Smooth muscle cell (in vitro differentiated cells): ENCODE data around the gene RND2. TPM values are rescaled to one million over a fixed set of nuclear protein-coding genes. Genes with fewer than 3 reads are reported as not detected.
"Not testable (repeated sequence)": the region's sequence is repeated elsewhere in the genome, so short reads cannot be mapped to it uniquely, and the experiment has no call there.

Source experiments
- DNase-seq: peaks from one replicate; lab custom pipeline; 2025; ENCODE audit not compliant: unreplicated experiment; lab: John Stamatoyannopoulos, UW
- H2AFZ ChIP-seq: fragments of 200-600 bp; sonication (generic); 2 replicates; pipeline ENCODE4 v1.6.0; 2016; ENCODE audit warnings: antibody characterized with exemption, low read depth, mild to moderate bottlenecking
- H3F3A ChIP-seq: fragments of 200-600 bp; sonication (generic); 2 replicates; pipeline ENCODE4 v1.6.0; 2017; ENCODE audit warnings: antibody characterized with exemption, low read depth
- H3K27ac ChIP-seq: fragments of 200-600 bp; sonication (generic); 2 replicates; pipeline ENCODE4 v1.5.1; 2016; ENCODE audit warnings: low read depth, mild to moderate bottlenecking
- H3K27me3 ChIP-seq: fragments of 200-600 bp; sonication (generic); 2 replicates; pipeline ENCODE4 v1.6.1; 2016; ENCODE audit warnings: low read depth, mild to moderate bottlenecking
- H3K36me3 ChIP-seq: fragments of 200-600 bp; sonication (generic); 2 replicates; pipeline ENCODE4 v1.5.1; 2016; ENCODE audit warnings: low read depth
- H3K4me1 ChIP-seq: fragments of 200-600 bp; sonication (generic); 2 replicates; pipeline ENCODE4 v1.5.1; 2016; ENCODE audit warnings: low read depth
- H3K4me2 ChIP-seq: fragments of 200-600 bp; sonication (generic); 2 replicates; pipeline ENCODE4 v1.6.0; 2016; ENCODE audit warnings: mild to moderate bottlenecking
- H3K4me3 ChIP-seq: fragments of 200-600 bp; sonication (generic); 2 replicates; pipeline ENCODE4 v1.5.1; 2016; ENCODE audit warnings: mild to moderate bottlenecking
- H3K79me2 ChIP-seq: fragments of 200-600 bp; sonication (generic); 2 replicates; pipeline ENCODE4 v1.6.0; 2016; ENCODE audit warnings: low read depth, mild to moderate bottlenecking
- H3K9ac ChIP-seq: fragments of 200-600 bp; sonication (generic); 2 replicates; pipeline ENCODE4 v1.6.0; 2016; ENCODE audit warnings: low read depth
- H3K9me3 ChIP-seq: fragments of 200-600 bp; sonication (generic); replicated peaks from 2 replicates; pipeline ENCODE4 v1.5.1; 2016; ENCODE audit warnings: low read depth
- H4K20me1 ChIP-seq: fragments of 200-600 bp; sonication (generic); 2 replicates; pipeline ENCODE4 v1.6.0; 2016; ENCODE audit warnings: low read depth
- CTCF ChIP-seq: fragments of 200-600 bp; sonication (generic); IDR thresholded peaks from 2 replicates; pipeline ENCODE4 v1.5.1; 2017; ENCODE audit warnings: borderline replicate concordance, mild to moderate bottlenecking, antibody characterized with exemption; ENCODE audit not compliant: insufficient read depth, poor library complexity, severe bottlenecking
- WGBS: methylation state at CpG from one replicate; pipeline ENCODE4 v1.1.7; 2016; ENCODE audit warnings: low lambda C conversion rate; 5-methylcytosine and 5-hydroxymethylcytosine counted together
- polyA plus RNA-seq: library from polyadenylated mRNA; unstranded; fragments of >200 nt; fragmentation: Nextera tagmentation; extraction: Ambion mirVana; gene quantifications from 2 replicates; pipeline ENCODE4 v1.2.1, GENCODE V29; 2016
- total RNA-seq: library from RNA; depleted of rRNA; stranded (reverse); fragments of >200 nt; gene quantifications from 2 replicates; pipeline ENCODE4 v1.2.3, GENCODE V29; 2014

Gene RND2
- total and polyA plus RNA-seq, 2 experiments from 2014 or later, result 0.27 to 1.1 TPM

GRCh38 chr17:43043307-43043706, 18.3 kb downstream of the RND2 start:
- Histone ChIP-seq H4K20me1 (no peaks in the 10 kb centered on the region), H3F3A (no peaks in the 10 kb centered on the region), H3K36me3 (no peaks in the 10 kb centered on the region), H3K4me3 (no peak overlapping the region), H3K4me1 (peaks cover 17% of the 10 kb centered on the region), H3K9me3 (no peaks in the 10 kb centered on the region), H3K79me2 (no peaks in the 10 kb centered on the region), H3K4me2 (no peak overlapping the region), H2AFZ (no peak overlapping the region), H3K9ac (no peak overlapping the region), H3K27ac (no peak overlapping the region), H3K27me3 (no peaks in the 10 kb centered on the region)
- no peak for TF ChIP-seq CTCF
- DNase-seq, result no peak

- no peaks in the 10 kb centered on the region for H4K20me1 ChIP-seq
- H3K4me2 ChIP-seq, result no peak overlapping the region
- H3K9me3 ChIP-seq, result no peaks in the 10 kb centered on the region
- H3K27me3 ChIP-seq, result no peaks in the 10 kb centered on the region
- peaks cover 17% of the 10 kb centered on the region for H3K4me1 ChIP-seq
- no peak overlapping the region for H3K9ac ChIP-seq
- no peak for DNase-seq
- no peak for TF ChIP-seq CTCF
- no peak overlapping the region for H3K4me3 ChIP-seq
- H3F3A ChIP-seq, result no peaks in the 10 kb centered on the region
- 96% methylated on average over 4 of the region's 4 CpGs for WGBS
- no peaks in the 10 kb centered on the region for H3K79me2 ChIP-seq
- no peaks in the 10 kb centered on the region for H3K36me3 ChIP-seq
- no peak overlapping the region for H3K27ac ChIP-seq
- H2AFZ ChIP-seq, result no peak overlapping the region
Observed at GRCh38 chr17:43044024-43044423, 19.0 kb downstream of the RND2 start.

- Histone ChIP-seq H3K4me2 (no peak overlapping the region), H3K27ac (no peak overlapping the region), H3K79me2 (no peaks in the 10 kb centered on the region), H3F3A (no peaks in the 10 kb centered on the region), H3K9me3 (no peaks in the 10 kb centered on the region), H3K4me3 (no peak overlapping the region), H4K20me1 (no peaks in the 10 kb centered on the region), H3K27me3 (no peaks in the 10 kb centered on the region), H3K36me3 (no peaks in the 10 kb centered on the region), H3K4me1 (no peaks in the 10 kb centered on the region), H3K9ac (no peak overlapping the region), H2AFZ (no peak overlapping the region)
- no peak for TF ChIP-seq CTCF
- DNase-seq, result no peak
- WGBS, result 94% methylated on average over 1 of the region's 1 CpG
Observed at GRCh38 chr17:43051969-43052368, 26.9 kb downstream of the RND2 start.

GRCh38 chr17:43053008-43053407, 28.0 kb downstream of the RND2 start:
- H3F3A ChIP-seq, DNase-seq, H3K36me3 ChIP-seq, H2AFZ ChIP-seq, H3K9ac ChIP-seq, H4K20me1 ChIP-seq, H3K27me3 ChIP-seq, H3K27ac ChIP-seq, H3K4me3 ChIP-seq, H3K9me3 ChIP-seq, H3K79me2 ChIP-seq, H3K4me2 ChIP-seq, H3K4me1 ChIP-seq: not testable (repeated sequence)
- 98% methylated on average over 7 of the region's 7 CpGs for WGBS
